HG03565 (cell line): ENCODE data around the gene ESYT3.

Source experiments
- ATAC-seq: cut with Tn5 transposase; IDR thresholded peaks from one replicate; pipeline ENCODE4 v1.9.1; 2021; ENCODE audit warnings: mild to moderate bottlenecking, moderate library complexity; ENCODE audit not compliant: unreplicated experiment

ESYT3 gene

DNA sequence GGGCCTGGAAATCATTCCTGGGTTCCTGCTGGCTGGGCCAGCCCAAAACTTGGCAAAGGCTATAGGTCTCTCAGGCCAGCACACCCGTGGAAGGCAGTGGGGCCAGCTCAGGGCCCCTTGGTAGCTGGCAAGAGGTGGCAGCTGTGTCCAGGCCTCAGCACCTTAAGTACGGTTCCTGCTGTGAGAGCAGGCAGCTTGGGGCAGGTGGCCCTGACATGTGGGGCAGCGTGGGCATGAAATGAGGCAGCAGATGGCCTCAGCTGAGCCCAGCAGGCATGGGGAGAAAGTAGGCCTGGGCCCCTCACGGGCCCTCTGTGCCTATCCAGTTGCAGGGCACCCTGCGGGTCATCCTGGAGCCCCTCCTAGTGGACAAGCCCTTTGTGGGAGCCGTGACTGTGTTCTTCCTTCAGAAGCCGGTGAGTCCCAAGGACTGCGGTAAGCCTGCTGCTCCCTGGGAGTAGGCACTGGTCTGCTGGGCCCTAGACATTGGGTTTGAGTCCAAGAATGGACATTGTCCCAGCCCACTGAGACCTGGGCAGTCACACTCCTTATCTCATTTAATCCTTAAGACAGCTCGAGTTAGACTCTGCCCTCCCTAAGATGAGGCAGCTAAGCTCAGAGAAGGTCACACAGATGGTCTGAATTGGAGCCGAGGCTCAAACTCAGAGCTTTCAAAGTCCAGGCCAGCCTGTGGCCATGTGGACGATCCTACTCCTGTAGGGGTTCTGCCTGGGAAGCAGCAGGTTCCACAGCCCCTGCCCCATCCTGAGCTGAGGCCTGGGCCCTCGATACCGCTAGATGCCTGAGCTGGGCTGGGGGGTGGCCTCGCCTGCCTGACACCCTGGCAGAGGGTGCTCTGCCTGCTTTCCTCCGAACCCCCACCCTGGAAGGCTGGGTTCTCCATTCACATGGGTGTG is 25.5 kb downstream of the ESYT3 start:
- no peak for ATAC-seq

DNA sequence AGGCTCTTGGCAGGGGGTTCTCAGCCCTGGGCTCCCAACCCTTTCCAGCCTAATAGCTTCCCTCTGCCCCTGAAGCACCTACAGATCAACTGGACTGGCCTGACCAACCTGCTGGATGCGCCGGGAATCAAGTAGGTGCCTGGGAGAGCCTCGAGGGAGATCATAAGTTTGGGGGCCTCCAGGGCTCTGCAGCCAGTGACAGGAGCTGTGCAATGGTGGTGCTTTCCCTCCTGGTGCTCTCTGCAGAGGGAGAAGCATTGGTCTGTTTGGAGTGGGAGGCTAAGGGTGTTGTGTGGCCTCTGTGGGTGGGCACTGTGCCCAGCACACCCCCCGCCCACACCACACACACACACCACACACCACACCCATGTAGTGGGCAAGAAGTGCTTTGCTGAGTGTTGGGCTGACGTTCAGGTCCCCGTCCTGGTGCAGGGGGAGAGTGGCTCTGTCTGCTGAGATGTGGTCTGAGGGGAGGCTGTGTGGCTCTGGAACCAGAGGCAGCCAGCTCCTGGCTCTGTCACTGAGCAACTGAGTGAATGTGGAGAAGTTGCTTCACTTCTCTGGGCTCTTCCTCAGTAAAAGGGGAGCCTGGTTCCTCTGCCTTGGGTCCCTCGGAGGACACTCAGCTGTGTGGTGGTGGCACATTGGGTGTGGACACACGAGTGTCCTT is 26.3 kb downstream of the ESYT3 start:
- ATAC-seq, result no peak

DNA sequence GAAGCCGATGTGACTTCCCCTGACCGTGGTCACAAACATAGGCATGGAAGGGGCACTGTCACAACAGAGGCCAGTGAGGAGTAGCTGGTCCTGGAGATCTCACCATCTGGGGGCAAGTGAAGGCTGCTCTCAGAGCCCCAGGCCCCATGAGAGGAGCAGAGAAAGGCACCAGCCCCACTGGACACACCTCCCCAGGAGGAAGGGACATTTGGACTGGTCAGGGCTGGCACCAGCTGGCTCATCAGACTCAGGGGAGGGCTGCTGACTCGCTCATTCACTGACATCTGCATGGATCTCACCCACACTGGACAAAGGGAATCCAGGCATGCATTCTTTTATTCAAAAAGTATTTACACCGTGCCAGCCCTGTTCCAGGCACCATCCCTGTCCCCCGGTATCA is 26.8 kb downstream of the ESYT3 start:
- no peak for ATAC-seq

DNA sequence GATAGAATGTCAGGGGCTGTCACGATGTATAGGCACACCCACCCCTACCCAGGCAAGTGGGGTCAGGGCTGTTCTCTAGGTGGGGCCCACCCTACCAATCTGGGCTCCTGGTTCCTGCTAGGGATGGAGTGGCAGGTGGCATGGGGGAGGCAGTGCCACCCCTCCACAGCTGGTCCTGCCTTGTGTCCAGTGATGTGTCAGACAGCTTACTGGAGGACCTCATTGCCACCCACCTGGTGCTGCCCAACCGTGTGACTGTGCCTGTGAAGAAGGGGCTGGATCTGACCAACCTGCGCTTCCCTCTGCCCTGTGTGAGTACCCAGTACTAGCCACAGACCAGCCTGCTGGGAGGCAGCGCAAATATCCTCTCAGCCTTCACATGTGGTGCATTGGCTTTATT is 27.5 kb downstream of the ESYT3 start:
- ATAC-seq, result no peak

DNA sequence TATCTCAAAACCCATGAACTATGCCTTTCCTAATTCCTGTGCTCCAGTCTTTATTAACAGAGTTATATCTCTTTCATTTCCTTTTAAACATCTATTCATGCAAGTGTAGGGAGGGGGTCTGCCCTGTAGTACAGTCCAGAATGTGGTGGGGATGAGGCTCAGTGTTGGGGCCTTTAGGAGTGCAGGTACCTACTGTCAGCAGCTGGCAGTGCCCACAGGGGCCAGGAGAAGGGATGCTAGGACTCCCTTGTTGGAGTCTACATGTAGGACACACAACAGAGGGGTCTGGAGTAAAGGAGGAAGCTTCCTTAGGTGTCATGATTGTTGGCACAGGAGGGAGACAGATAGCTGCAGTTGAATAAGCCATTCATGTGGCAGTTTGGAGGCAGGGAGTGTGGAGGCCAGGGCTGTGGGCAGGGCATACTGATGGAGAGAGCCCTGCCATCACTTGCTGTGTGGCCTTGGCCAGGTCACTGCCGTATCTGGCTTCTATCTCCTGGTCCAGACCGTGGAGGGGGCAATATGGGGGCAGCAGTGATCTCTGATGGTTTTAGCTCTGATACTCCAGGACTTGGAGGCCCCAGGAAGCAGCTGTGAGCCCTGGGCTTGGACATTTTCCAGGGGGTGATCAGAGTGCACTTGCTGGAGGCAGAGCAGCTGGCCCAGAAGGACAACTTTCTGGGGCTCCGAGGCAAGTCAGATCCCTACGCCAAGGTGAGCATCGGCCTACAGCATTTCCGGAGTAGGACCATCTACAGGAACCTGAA is 29.5 kb downstream of the ESYT3 start:
- ATAC-seq, result no peak

DNA sequence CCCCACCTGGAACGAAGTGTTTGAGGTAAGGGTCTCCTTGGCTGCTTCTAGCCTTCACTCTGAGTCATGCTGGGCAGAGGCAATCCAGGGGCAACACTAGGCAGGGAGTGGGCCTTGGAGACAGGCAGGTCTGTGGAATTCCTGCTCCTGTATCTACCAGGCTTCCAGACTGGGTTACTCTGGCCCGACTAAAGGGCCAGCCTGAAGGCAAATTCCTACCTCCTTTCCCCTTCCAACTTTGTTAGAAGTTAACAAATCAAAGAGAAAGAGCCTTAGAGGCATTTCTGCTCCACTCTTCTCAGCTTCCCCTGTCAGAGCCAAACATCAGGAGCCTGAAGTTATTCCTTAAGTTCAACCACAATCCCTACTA is 30.1 kb downstream of the ESYT3 start:
- ATAC-seq, result no peak

DNA sequence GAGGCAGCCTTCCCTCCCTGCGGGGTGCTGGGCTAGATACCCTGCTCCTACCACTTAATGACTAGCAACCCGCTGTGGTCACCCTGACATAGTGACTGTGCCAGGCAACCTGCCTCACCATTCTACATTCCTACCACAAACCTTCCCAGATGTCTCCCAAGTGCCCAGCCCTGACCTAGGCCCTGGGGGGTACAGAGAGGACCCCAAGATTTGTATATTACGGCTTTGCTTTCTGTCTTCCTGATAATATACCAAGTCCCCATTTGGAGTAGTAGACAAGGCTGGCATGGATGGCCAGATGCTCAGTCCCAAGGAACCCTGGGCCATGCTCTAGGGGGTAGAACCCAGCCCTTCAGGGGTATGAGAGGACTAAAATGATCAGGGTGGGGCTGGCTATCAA is 31.0 kb downstream of the ESYT3 start:
- no peak for ATAC-seq

DNA sequence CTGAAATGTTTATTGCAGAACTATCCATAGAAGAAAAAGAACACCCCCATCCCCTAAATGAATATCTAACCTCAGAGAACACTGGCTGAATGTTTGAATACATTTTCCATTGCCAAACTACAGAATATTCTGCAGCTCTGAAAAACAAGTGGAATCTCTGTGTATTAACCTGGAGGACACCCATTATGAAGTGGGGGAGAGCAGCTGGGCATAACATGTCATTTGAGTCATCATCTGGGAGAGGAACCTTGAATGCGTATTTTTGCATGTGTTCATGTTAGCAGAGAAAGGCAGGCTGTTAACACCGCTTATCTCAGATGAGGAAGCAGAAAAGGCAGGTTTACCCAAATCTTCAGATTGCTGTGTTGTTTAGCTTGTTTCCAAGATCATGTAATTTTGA is 31.5 kb downstream of the ESYT3 start:
- ATAC-seq, result no peak

DNA sequence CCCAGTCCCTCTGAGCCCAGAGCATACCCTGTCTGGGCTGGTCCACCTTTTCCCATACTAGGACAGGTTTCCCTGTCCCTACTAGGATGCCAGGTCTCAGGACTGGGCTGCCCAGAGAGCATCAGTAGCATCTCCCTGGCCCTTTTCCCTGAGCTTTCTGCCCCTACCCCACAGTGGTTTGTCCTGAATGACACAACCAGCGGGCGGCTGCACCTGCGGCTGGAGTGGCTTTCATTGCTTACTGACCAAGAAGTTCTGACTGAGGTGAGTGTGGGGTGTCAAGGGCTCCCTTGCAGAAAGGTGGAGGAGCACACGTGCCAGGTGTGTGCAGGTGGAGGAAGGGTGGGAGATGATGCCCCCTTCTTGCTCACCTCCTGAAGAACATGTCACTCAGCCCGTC is 33.5 kb downstream of the ESYT3 start:
- no peak for ATAC-seq

DNA sequence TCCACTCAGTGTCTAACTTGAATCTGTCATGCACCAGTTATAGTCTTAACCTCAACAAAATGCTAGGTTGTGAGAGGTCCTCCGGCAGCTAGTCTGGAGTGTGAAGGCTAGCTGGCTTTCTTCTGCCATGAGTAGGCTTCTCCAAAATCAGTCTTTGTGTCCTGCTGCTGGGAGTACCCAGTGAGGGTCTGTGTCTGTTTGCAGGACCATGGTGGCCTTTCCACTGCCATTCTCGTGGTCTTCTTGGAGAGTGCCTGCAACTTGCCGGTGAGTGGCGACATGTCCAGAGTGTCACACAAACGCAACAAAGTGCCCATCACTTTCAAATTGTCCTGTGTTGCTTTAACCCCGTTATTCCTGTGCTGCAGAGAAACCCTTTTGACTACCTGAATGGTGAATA is 34.0 kb downstream of the ESYT3 start:
- ATAC-seq, result no peak

DNA sequence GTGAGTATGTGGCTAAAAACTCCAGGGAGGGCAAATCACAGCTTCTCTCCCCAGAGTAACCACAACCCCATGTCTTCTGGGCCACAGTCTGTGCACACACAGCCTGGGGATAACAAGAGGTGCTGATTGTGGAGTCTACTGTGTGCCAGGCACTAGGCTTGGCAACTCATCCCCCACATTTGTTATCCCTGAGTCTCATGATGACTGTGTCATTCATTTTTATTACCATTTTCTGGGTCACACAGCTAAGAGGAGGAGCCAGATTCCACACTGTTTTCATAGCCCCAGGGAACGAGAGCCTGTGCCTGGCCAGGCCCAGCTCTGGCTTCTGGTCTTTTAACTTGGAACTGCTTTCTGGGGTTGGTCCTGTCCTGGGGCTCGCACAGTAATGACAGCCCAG is 34.5 kb downstream of the ESYT3 start:
- ATAC-seq, result no peak

DNA sequence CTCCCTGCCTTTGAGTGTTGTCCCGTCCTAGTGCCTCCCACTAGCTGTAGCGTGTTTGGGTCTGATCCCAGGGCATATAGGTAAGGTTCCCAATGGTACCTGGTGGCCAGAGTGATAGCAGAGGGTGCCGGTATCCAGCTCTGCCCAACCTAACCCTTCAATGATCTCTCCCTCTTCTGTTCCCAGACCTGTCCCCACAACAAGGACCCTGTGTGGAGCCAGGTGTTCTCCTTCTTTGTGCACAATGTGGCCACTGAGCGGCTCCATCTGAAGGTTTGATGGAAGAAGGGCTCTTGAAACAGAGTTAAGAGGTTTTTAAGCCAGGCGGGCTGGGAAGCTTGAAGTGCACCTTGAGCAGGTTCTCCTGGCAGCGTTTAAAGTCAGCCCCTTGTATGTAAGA is 35.5 kb downstream of the ESYT3 start:
- ATAC-seq, result no peak

DNA sequence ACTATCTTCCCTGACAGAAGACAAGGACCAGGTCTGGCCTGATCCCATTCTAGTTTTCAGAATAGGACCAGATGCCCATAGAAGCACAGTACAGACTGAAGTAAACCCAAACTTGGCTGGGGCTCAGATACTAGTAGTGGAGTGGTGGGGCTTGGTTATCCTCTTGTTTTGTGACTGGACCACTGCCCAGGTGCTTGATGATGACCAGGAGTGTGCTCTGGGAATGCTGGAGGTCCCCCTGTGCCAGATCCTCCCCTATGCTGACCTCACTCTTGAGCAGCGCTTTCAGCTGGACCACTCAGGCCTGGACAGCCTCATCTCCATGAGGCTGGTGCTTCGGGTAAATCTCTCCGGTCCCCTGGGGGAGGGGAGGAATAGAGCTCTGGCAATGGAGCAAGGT is 36.3 kb downstream of the ESYT3 start:
- no peak for ATAC-seq

DNA sequence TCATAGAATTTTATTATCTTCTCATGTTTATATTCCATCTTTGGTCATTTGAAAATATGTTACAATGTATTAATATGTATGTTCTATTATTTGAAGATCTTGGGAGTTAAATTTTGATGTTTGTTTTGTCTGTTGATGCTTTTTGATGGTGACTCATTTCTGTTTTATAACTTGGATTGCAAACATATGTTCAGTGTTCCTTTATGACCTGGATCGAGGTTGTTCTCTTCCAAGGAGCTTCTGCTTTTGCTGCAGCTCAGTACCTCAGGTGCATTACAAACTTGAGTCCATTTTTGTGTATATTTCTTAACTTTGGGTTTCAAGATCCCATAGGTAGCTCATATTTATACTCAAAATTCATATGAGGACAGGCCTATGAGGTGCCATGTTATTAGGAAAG is 37.1 kb downstream of the ESYT3 start:
- no peak for ATAC-seq

DNA sequence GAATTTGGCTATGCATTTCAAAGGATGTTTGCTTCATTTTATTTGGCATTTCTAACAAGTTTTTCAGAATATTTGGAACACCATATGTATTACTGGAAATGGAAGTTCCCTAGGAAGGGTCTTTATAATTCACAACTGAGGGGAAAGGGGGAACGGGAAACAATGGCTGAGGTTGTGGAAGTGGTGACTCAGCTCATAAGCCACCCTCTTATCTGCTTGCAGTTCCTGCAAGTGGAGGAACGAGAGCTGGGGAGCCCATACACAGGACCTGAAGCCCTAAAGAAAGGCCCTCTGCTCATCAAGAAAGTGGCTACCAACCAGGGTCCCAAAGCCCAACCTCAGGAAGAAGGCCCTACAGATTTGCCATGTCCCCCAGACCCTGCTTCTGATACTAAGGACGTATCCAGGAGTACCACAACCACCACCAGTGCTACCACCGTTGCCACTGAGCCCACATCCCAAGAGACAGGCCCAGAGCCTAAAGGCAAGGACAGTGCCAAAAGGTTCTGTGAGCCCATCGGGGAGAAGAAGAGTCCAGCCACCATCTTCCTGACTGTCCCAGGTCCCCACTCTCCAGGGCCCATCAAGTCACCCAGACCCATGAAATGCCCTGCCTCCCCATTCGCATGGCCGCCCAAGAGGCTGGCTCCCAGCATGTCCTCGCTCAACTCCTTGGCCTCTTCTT is 37.9 kb downstream of the ESYT3 start:
- no peak for ATAC-seq

DNA sequence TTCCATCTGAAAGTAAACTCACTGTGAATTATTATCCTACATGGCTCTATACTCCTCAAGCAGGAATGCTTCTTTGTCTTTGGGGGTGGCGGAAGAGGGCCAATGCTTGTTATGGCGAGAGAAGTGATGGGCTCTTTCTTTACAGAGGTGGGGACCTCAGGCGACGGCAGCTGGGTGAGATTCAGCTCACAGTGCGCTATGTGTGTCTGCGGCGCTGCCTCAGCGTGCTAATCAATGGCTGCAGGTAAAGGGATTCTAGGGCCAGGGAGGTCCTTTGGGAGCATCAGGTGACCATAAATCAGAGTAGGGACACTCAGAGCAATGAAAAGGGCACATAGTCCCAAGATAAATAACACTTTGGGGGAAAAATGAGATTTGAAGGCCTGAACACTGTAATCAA is 39.0 kb downstream of the ESYT3 start:
- ATAC-seq, result no peak

DNA sequence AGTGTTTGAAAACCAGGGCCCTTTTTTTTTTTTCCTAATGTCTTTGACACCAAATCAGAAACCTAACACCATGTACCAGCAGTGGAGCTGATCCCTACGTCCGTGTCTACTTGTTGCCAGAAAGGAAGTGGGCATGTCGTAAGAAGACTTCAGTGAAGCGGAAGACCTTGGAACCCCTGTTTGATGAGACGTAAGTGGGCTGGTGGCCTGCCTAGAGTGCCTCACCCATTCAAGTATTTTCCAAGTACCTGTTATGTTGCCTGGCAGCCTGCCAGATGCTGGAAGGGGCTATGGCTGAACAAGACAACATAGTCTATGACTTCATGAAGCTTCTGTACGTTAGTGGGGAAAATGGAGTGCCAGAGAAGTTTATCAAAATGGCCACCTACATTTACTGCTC is 39.7 kb downstream of the ESYT3 start:
- ATAC-seq, result no peak

DNA sequence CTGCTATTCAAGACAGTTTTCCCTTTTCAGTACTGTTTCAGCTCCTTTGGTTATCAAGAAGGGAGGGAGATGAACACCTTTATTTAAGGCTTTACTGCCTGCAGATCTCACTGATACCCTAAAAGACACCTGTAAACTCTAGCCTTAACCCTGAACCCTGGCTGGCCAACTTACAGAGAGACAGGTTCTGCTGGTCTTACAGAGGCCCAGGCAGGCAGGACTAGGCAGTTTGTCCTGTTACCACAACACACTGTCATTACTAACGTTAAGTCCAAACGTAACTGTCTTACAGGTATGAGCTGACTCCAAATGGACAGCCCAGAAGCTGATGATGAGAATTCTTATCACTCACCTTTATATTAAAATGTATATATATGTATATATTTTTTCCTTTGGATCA is 42.1 kb downstream of the ESYT3 start:
- ATAC-seq, result no peak

DNA sequence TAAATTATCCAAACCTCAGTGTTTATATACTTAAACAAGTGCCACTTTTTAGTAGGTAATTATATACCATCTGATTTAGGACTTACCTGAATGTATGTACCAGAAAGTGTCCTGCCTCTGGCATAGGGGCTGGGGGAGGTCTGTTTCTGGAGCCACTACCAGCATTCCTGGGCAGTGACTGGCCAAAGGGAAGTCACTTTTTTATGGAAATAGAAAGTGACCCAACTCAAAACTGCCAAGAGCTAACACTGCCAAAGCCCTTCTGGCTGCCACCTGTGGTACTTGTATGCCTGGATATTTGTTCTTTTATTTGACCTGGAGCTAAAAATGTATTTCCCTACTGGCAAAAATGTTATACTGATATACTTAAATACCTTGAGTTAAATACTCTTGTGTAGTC is 42.7 kb downstream of the ESYT3 start:
- ATAC-seq, result no peak

DNA sequence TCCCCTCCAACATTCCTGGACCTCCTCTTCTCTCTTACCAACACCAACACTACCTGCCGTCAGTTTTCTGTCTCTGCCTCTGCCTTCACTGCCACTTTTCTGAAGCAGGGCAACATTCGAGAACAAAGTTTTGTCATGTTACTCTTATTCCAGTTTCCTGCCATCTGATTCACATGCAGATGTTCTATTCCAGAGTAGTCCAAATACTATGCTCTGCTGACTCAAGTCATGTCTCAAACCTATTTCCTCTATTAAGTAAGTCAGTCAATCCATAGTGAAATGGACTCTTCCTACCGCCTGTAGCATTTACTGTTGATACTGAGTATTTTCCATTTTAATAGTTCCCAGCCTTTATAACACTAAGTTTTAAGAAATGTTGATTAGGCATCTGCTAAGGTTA is 43.4 kb downstream of the ESYT3 start:
- no peak for ATAC-seq

DNA sequence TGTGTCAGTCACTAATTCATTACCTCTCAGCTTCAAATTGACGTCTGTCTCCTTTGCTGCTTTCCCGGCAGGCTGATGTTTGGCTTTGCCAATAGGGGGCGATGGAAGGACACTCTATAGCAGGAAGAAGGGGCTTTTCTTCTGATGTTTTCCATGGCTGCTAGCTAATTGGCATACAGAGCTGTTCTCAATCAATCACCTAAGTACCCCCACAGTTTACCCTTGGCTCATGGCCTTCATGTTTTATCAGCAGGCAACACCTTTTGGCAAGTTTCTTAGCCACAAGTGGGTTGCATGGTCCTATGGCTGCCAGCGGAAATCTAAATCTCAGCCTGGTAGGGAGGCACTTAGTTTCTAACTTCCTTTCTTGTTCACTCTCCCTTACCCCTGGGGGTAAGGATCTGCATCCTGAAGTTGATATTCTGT is 45.0 kb downstream of the ESYT3 start:
- no peak for ATAC-seq
